ENCODE data around the gene ZCCHC7.

The ZCCHC7 gene

DNA sequence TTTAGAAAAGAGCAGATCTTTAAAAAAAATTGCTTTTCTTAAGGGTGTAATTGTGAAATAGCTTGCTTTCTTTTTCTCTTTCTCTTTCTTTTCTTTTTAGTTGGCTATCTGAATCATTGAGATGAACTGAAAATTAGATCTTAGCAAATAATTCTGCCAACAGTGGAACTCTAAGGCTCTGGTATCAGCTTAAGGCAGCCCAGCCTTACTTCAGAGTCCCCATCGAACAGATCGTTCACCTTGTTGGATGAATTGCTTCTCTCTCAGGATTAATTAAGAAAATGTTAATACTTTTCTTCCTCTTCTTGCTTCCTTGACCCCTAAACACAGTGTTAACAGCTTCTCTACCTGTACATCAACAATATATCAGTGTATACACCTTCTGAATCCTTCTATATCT is 92.1 kb downstream of the ZCCHC7 start:
- DNase-seq = no peak

GRCh38 chr9:37215381-37215780 is 95.0 kb downstream of the ZCCHC7 start:
- DNase-seq = no peak

DNA sequence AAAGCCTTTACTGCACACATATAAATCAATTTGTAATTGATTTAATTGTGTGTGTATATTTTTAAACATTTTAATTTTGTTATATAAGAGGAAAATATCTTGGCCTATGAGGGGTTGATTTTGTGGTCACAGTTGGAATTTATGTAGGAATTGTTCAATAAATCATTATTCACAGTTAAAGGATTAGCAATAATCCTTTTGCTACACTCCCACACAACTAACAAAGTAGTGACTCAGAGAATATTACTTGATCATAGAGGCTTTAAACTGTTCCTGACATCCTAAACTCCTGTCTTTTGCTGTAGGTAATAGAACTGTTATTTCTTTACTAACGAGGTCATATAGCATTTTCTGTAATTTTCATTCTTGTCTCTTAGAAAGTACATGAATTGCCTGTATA is 95.5 kb downstream of the ZCCHC7 start:
- DNase-seq = no peak

DNA sequence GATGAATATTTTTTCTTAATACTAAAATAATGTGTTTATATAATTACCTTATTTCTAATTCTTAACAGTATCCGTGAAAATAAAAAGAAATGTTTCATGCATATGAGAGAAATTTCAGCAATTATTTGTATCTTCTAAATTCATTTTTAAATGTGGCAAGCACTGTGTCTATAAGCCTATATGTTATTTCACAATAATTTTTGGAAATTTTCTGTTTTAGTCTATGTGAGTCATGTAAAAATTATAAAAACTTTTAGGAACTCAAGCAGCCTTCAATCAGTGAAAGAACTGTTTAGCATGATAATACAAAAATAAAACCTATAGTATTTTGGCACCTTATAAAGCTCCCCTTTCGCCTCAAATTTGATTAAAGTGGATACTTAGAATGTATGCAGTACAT is 96.8 kb downstream of the ZCCHC7 start:
- DNase-seq = no peak

GRCh38 chr9:37218800-37219425 is 98.5 kb downstream of the ZCCHC7 start:
- no peak for DNase-seq

DNA sequence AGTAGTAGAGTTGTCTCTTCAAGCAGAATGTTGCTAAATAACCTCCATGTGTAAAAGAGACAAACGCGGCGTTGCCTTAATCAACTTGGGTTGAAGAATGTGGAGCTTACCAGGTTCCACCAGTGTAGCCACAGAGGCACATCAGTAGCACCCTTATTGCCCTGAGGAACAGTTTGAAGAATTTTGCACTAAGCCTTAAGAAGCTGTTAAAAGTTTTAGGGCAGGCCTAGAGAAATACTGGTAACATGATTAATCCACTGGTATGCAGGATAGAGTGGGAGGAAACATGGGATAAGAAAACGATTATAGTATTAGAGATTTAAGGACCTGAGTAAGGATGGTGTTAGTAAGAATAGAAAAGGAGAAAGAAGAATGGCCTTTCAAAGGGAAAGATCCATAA is 100.6 kb downstream of the ZCCHC7 start:
- no peak for DNase-seq

- no peak for DNase-seq
Measured at GRCh38 chr9:37221489-37222106, 101.2 kb downstream of the ZCCHC7 start.

- DNase-seq = no peak
Measured at GRCh38 chr9:37229455-37229854, 109.1 kb downstream of the ZCCHC7 start.

DNA sequence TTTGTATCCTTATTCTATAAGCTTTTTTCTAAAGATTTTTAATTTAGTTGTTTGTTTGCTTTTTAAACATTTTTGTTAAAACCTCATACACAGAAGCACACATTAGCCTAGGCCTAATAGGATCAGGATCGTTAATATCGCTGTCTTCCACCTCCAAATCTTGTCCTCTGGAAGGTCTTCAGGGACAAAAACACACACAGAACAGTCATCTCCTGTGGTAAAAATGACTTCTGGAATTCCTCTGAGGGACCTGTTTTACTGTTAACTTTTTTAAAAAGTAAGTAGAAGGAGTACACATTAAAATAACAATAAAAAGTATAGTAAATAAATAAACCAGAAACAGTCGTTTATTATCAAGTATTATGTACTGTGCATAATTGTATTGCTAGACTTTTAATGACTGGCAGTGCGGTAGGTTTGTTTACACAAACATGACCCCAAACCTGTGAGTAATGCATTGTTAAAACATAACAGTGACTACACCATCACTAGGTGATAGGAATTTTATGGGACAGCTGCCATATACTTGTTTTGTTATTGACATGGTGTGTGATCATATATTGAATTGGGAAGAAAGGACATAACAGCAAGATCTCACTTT is 109.6 kb downstream of the ZCCHC7 start:
- no peak for DNase-seq

DNA sequence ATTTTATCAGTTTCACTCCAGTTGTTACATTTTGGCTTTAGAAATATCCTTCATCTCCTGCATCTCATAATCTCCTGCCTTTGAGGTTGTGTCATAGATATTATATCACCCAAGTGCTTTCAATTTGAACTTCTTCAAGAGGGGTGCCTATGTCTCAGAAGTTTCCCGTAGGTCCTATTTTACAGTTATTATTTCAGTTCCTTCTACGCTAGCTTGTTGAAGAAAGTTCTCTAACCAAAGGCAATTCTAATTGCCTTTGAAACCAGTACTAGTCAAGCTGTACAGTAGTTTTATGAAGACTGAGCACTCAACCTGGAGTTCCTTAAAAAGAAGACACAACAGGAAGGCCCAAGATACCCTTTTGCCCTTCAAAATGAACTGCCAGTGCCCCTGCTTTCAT is 116.4 kb downstream of the ZCCHC7 start:
- DNase-seq = no peak

- DNase-seq = no peak
Measured at GRCh38 chr9:37238122-37238521, 117.7 kb downstream of the ZCCHC7 start.

DNA sequence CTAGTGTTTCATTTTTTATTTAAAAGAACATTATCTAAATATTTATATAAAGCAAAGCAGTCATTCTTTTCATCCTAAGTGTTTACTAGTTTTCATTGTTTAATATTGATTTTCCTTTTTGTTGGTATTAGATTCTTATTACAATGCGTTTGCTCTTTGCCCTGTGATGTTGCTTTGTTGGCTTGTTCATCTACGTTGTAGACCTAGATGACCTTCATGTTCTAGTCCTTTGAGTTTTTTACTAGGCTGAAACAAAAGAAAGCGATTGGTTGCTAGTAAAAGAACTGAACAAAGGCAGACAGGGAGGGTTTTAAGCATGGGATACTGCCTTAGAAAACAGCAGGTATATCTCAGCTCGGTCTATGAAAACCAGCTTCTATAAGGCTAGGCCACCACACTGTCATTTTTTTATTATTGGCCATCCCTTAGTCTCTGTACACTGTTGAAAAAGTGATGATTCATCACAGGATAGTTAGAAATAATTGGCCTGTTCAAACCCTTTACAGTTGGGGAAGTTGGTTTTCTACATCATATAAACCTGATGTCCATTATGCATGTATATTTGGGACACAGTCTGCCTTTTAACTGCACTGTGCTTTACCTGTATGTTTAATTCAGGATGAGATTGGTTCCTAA is 119.0 kb downstream of the ZCCHC7 start:
- no peak for DNase-seq

DNA sequence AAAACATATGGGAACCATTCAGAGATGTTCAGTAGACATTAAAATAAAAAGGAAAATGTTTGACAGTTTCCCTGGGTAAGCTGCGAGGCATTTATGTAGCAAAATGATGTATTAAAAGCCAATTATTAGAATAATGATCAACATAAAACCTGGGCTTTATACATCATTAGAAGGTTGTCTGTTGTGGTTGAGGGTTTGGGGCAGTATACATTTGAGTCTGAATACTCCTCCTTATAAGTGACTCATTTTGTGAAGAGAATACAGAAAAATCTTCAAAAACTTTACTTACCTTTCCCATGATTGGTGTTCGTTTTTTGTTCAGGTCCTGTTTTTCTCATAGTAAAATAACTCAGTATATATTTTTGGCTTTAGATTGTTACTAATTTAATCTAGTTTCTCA is 119.5 kb downstream of the ZCCHC7 start:
- DNase-seq = no peak

DNA sequence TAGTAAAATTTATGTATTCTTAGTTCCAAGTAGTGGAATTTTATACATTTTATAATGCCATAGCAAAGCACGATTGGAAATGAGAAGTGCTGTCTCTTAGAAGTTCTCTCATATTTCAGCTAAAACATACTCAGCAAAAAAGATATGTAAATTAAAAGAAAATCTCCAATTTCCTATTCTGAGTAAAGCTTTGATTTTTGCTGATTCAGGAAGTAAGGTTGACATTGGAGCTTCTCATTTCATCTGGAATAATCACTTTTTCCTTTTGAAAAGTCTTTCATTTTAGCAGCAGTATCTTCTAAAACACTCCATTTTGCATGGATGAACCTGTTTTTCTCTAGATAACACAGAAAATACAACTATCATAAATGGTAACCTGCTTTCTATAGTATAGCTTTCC is 121.0 kb downstream of the ZCCHC7 start:
- DNase-seq = no peak

- no peak for DNase-seq
Measured at GRCh38 chr9:37242089-37242488, 121.7 kb downstream of the ZCCHC7 start.

- DNase-seq = no peak
Measured at GRCh38 chr9:37243588-37244345, 123.4 kb downstream of the ZCCHC7 start.

DNA sequence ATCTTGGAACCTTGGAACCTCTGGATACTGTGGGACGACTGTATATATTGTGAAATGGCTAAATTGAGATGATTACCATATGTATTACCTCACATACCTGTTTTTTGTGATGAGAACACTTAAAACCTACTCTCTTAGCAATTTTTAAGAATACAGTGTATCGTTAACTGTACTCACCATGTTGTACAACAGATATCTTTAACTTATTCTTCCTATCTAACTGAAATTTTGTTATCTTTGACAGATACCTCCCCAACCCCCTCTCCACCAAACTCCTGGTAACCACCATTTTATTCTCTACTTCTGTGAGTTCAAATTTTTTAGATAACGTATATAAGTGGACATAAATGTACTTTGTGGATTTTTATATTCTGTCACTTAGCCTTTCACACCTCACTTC is 126.5 kb downstream of the ZCCHC7 start:
- no peak for DNase-seq

- DNase-seq = no peak
Measured at GRCh38 chr9:37248651-37249163, 128.3 kb downstream of the ZCCHC7 start.

GRCh38 chr9:37251452-37251851 is 131.1 kb downstream of the ZCCHC7 start:
- no peak for DNase-seq

- DNase-seq = no peak
Measured at GRCh38 chr9:37253377-37253937, 133.1 kb downstream of the ZCCHC7 start.

DNA sequence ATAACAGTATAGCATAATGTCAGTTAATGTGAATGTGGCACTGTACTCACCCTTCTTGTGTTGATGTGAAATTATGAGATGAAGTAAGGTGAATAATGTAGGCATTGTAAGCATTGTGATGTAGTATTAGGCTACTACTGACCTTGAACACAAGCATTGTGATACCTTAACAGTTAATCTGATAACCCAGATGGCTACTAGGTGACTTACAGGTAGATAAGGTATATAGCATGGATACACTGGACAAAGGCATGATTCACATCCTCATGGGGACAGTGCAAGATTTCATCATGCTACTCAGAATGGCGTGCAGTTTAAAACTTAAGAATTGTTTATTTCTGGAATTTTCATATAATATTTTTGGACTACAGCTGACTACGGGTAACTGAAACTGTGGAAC is 134.8 kb downstream of the ZCCHC7 start:
- DNase-seq = no peak

DNA sequence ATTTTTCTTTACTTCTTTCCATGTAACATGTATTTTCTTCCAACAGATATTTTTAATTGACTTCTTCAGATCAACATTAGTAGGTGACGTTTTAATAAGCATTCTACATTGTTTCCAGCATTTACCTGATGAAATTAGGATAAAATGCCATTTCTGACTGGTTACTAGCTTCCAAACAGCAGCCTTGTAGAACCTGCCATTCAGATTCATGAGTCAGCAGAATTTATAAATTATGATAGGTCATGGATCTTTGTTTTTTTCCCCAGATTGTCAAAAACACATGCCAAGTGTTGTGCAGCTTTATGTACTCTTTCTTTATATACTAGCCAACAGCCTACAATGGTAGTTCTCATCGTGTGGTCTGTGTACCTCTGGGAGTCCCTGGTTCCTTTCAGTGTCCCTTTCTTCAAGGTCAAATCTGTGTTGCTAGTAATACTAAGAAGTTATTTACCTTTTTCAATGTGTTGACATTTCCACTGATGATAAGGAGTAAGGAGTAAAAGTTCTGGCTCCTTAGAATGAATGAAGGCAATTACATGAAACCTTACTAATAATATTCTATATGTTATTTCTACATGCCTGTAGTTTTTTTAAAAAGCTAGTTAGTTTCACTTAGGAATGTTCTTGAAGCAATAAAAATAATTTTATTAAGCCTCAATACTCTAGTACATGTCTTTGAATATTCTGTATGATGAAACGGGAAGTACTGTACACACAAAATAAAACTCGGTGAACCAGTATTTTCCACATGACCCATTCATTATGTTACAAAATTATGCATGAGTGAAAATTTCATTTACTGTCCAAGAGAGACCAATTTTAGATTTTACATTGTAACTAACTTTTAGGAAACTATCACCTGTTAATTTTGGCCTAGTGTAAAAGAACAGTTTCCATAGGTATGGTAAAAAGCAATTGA is 135.8 kb downstream of the ZCCHC7 start:
- no peak for DNase-seq

All from NCI-H1417 treated with DMSO at 0.1 percent for 48 hours (cell line).